GM19455 (cell line): ENCODE data around the gene VPS4B.
"Not testable (repeated sequence)": the region's sequence is repeated elsewhere in the genome, so short reads cannot be mapped to it uniquely, and the experiment has no call there.

Source experiments
- ATAC-seq: cut with Tn5 transposase; IDR thresholded peaks from one replicate; pipeline ENCODE4 v1.9.1; 2021; ENCODE audit not compliant: unreplicated experiment

VPS4B gene

GRCh38 chr18:63422087-63422863 is at the start of gene VPS4B:
TSS of gene VPS4B (minus strand) at chr18:63422476. CDS start at chr18:63422259, 217 bp downstream.
- peak; percentile 96 for ATAC-seq

- ATAC-seq, result no peak
Observed at GRCh38 chr18:63470751-63471150, 48.5 kb upstream of the VPS4B start.

GRCh38 chr18:63468575-63468974 is 46.3 kb upstream of the VPS4B start:
- no peak for ATAC-seq

DNA sequence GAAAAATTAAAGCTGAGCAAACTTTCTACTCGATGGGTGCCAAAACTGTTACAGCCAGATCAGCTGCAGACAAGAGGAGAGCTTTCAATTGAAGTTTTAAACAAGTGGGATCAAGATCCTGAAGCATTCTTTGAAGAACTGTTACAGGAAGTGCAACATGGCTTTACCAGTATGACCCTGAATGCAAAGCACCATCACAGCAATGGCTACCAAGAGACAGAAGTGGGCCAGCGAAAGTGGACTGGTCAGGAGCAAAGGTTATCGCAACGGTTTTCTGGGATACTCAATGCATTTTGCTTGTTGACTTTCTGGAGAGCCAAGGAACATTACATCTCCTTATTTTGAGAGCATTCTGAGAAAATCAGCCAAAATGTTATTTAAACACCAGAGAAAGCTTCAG is 45.4 kb upstream of the VPS4B start:
- ATAC-seq, result no peak

GRCh38 chr18:63465059-63465458 is 42.8 kb upstream of the VPS4B start:
- ATAC-seq, result no peak

DNA sequence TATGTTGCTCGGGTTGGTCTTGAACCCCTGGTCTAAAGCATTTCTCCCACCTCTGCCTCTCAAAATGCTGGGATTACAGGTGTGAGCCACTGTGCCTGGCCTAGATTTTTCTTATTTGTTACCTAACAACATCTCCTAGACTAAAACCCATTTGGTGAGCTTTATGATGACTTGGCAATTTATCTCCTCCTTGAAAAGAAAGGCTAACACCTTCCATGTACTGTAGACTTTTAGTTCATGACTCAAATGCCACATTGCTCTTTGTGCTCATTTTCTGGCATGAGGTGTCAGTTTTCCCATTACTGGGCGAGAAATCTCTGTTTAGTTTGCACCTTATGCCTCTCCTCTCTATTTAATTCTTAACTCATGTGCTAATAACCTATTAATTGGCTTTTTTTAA is 42.2 kb upstream of the VPS4B start:
- ATAC-seq, result no peak

GRCh38 chr18:63460414-63460813 is 38.1 kb upstream of the VPS4B start:
- no peak for ATAC-seq

DNA sequence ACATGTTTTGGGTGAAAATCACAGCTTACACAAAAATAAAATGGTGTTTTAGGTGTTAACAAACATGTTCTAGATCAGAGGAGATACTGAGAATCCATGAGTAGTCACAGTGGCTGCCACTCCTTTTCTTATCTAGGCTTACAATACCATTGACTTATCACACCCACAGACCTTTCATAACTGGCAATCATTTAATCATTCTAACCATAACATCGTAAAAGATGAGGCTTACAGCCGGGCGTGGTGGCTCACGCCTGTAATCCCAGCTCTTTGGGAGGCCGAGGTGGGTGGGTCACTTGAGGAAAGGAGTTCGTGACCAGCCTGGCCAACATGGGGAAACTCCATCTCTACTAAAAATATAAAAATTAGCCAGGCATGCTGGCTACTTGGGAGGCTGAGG is 35.7 kb upstream of the VPS4B start:
- ATAC-seq, result no peak

- ATAC-seq, result no peak
Observed at GRCh38 chr18:63454497-63454896, 32.2 kb upstream of the VPS4B start.

- ATAC-seq, result not testable (repeated sequence)
Observed at GRCh38 chr18:63452751-63453150, 30.5 kb upstream of the VPS4B start.

DNA sequence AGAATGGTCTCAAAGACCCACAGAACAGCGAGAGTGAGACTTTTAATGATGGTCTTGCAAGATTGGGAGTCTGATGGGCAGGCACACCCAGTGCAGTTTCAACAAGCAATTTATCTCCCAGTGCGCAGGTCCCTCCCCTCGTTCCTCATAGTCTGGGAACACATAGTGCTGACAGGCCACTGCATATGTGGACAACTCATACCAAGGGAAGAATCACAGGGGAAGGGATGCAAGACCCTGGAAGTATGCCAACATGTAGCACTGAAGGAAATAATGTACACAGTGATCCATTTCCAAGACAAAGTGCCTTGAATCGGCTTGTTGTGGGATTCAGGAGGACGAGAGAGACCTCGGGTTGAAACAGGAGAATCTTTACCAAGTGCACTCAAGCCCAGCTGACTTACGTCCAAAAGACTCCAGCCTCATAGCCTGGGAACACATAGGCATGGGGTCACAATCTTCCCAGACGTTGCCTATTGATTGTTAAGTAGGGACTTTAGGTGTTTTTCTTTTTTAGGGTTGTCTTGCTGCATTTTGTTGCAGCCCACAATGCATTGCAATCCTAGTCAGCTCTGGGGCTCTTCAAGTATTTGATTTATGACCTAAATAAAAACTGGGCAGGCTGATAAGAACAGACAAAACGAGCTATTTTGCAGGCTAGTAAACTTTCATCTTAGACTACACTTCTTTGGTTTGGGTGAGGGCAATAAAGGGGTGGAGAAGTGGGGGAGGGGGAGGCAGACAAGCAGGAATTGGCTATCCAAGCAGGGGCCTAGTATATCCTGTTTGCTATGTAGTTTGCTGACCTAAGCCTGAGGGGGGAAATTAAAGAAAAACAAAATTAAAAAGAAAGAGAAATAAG is 29.8 kb upstream of the VPS4B start:
- no peak for ATAC-seq

- ATAC-seq, result no peak
Observed at GRCh38 chr18:63449426-63449825, 27.1 kb upstream of the VPS4B start.

DNA sequence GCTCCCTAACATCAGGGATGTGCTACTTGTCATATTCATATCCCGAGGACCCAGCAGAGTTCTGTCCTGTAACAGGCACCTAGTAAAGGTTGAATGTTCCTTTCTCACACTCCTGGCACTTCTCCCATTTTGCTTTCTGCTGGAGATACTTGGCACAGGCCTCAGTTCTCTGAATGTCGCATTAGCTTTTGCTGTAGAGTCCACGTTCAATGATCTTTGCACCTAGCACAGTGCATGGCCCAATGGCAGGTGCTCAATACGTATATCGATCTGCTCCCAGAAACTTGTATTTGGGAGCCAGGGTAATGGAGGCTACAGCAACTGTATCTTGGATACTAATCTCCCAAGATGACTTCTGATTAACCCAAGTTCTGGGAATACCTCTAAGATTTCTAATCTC is 24.8 kb upstream of the VPS4B start:
- ATAC-seq, result no peak

- no peak for ATAC-seq
Observed at GRCh38 chr18:63446266-63446665, 24.0 kb upstream of the VPS4B start.

- no peak for ATAC-seq
Observed at GRCh38 chr18:63445037-63445436, 22.8 kb upstream of the VPS4B start.

- no peak for ATAC-seq
Observed at GRCh38 chr18:63444580-63444979, 22.3 kb upstream of the VPS4B start.

GRCh38 chr18:63443829-63444228 is 21.6 kb upstream of the VPS4B start:
- ATAC-seq, result no peak

DNA sequence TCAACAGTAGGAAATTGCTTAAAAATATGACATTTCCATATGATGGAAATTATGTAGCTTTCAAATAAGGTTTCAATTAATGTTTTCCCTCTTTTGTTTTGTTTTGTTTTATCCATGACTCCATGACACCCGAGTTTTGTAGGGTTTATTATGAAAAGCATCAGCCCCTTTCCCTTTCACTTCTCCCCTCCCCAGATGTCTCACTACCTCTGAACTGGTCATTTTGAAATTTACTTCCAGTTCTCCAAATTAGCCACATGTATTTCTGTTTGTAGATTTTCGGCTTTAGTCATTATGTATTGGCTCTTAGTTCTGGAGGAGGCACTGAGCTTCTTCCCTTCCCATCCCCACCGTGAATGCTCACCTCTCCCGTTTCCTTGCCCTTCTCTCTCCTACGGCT is 18.6 kb upstream of the VPS4B start:
- ATAC-seq, result no peak

DNA sequence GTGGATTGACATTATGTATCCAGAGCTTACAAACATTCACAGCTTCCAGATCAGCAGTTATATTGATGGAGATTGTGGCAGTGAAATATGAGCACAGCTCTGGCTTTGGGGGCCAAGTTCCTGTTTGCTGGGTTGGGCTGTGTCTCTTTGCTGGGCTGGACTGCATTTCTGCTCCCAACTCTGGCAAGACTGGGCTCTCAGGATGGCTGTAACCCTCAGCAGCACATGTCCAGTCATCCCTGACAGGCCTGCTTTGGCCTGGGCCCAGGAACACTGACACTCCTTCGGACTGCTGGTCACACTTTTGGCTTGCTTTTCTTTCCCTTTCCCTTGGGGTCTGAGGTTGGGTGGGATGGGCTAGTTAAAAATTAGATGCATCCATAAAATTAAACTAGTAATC is 17.9 kb upstream of the VPS4B start:
- ATAC-seq, result no peak

DNA sequence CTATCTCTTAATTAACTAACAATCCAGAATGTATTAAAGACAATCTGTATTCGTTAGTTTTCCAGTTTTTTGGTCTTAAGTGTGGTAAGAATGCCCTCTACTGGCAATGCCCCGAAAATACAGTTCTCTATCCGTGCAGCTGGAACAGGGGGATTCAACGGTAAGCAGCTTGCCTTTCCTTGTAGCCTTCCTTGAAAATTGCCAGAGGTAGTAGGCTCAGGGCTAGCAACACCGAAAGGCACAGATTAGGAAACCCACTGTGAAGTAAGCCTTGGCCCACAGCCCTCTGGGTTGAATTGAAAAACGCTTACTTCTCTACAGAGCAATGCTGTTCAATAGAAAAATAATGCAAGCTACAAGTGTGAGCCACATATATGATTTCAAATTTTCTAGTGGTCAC is 17.1 kb upstream of the VPS4B start:
- ATAC-seq, result no peak

- ATAC-seq, result no peak
Observed at GRCh38 chr18:63438181-63438580, 15.9 kb upstream of the VPS4B start.

DNA sequence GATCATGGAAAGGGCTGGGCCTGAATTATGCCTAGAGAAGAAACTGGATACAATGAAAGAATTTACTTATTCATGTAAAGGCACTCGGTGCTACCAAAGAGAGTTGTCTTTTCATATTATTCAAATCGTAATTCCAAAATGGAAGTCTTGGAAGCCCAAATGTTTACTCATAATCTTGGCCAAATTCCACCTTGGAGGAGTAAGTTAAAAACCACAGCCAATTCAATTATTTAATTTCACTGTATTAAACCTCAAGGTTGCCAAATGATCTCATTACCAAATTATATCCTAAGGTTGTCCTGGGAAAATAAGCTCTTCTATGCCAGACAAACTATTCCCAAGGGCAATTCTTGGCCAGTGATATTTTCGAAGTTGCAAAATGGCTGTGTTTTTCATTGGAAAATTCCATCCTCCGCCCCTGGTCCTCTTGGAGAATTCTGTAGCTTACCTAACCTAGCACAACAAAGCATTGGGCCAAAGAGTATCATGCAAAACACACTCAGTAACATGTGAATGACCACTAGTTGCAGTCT is 11.1 kb upstream of the VPS4B start:
- no peak for ATAC-seq
